BLaER1 treated with 17β-estradiol and CSF1 and Interleukin-3, amounts not matched to agents 10 nM and 100 nM (cell line): Measurements from ENCODE around the gene APP.

Source experiments
- H3K27ac ChIP-seq, 11 experiments: shearing (Covaris generic); formaldehyde crosslinking; 2 replicates each; pipeline ENCODE4 v1.8.1; 2022
- H3K27me3 ChIP-seq, 11 experiments: shearing (Covaris generic); formaldehyde crosslinking; 2 replicates each; pipeline ENCODE4 v1.8.1; 2022
- H3K36me3 ChIP-seq, 11 experiments: shearing (Covaris generic); formaldehyde crosslinking; 2 replicates each; pipeline ENCODE4 v1.8.1; 2022
- H3K4me1 ChIP-seq, 10 experiments: shearing (Covaris generic); formaldehyde crosslinking; 2 replicates each; pipeline ENCODE4 v1.8.1; 2022
- H3K4me2 ChIP-seq, 11 experiments: shearing (Covaris generic); formaldehyde crosslinking; 2 replicates each; pipeline ENCODE4 v1.8.1; 2022
- H3K4me3 ChIP-seq, 10 experiments: shearing (Covaris generic); formaldehyde crosslinking; 2 replicates each; pipeline ENCODE4 v1.8.1; 2022
- H3K9ac ChIP-seq, 11 experiments: shearing (Covaris generic); formaldehyde crosslinking; 2 replicates each; pipeline ENCODE4 v1.8.1; 2022
- H3K9me3 ChIP-seq, 11 experiments: shearing (Covaris generic); formaldehyde crosslinking; replicated peaks in 1 of 11; 2 replicates each; pipeline ENCODE4 v1.8.1; 2022
- H4K20me1 ChIP-seq, 11 experiments: shearing (Covaris generic); formaldehyde crosslinking; 2 replicates each; pipeline ENCODE4 v1.8.1; 2022
- Cebpa-rat ChIP-seq, 11 experiments: shearing (Covaris generic); IDR thresholded peaks; 2 replicates each; pipeline ENCODE4 v1.8.1; 2022

APP gene

DNA sequence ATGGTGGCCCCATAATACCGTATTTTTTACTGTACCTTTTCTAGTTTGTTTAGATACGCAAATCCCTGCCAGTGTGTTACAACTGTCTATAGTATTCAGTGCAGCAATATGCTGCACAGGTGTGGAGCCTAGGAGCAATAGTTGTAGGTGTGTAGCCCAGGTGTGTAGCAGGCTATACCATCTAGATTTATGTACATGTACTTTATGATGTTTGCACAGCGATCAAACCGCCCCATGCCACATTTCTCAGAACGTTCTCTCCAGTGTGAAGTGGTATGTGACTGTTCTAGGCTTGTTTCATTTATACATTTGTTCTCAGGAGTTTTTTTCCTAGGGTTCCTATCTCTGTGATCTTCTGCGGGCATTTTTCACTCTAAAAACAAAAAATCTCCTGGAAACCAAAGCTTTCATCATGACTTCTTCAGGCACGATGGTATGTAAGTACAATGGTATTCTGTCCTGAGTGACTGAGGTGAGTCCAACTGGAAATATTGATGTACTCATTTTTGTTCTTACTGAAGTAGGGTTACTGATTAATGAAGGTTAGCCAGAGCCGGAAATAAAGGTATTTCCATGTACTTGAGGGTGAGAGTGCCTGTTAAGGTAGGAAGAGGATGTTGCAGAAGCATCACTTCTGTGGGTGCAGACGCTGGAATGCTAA, 282.8 kb downstream of the APP start:
- peaks cover 0 to 21% (median 0%) of the 10 kb centered on the region in 10 experiments; a peak in 4 of 20 replicates for H3K4me1 ChIP-seq

DNA sequence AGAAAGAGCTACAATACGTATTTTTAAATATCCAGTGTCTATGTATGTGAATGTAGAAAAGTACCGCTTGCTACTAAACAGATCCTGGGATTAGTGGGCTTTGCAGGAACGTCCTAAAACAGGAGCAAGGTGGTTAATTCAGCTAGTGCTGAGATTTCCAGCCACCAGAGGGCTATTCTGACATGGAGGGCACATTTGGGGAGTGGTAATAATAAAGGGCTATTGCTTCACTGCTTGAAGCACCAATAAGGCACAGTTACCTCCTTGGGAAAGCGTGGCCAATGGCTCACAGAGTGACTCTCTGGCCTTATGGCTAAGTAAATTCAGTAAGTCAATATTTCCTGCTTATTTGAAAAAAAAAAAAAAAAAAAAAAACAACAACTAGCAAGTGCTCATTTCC, 283.4 kb downstream of the APP start:
- Histone ChIP-seq H3K27ac (no peak overlapping the region), H4K20me1 (no peaks in the 10 kb centered on the region), H3K4me3 (no peak overlapping the region), H3K36me3 (peaks cover 84 to 100% (median 98%) of the 10 kb centered on the region in 11 experiments), H3K27me3 (no peaks in the 10 kb centered on the region), H3K9me3 (no peaks in the 10 kb centered on the region), H3K9ac (no peak overlapping the region), H3K4me1 (peaks cover 0 to 21% (median 0%) of the 10 kb centered on the region in 10 experiments; a peak in 4 of 20 replicates), H3K4me2 (no peak overlapping the region)
- no peak for TF ChIP-seq Cebpa-rat (IDR thresholded peaks at IDR 0.05)

More for the DNA sequence above, 282.8 kb downstream of the APP start:
- TF ChIP-seq Cebpa-rat (IDR thresholded peaks at IDR 0.05), result no peak
- no peak overlapping the region for H3K4me3 ChIP-seq
- H4K20me1 ChIP-seq, result no peaks in the 10 kb centered on the region
- H3K27ac ChIP-seq, result no peak overlapping the region
- no peaks in the 10 kb centered on the region for H3K27me3 ChIP-seq
- H3K9ac ChIP-seq, result no peak overlapping the region
- H3K4me2 ChIP-seq, result no peak overlapping the region
- H3K36me3 ChIP-seq, result peaks cover 84 to 100% (median 97%) of the 10 kb centered on the region in 11 experiments
- H3K9me3 ChIP-seq, result no peaks in the 10 kb centered on the region

DNA sequence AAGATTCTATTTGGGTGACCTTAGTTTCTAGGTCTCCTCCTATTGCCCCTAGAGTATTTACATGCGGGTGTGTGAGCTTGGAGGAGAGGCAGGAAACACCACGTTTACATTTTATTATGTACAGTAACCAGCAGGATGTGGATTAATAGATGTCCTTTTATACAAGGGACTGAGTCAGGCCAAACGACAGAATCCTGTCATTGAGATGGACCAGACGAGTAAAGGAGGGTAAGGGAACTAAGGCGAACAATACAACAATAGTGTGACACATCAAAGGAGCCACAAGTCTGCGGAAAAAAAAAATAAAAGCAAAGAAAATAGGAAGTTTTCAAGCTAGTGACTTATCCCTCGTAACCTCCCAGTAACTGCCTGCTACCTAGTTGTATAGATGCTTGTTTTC, 284.7 kb downstream of the APP start:
- H3K36me3 ChIP-seq, result peaks cover 85 to 100% (median 95%) of the 10 kb centered on the region in 11 experiments
- H3K4me2 ChIP-seq, result no peak overlapping the region
- H4K20me1 ChIP-seq, result no peaks in the 10 kb centered on the region
- TF ChIP-seq Cebpa-rat (IDR thresholded peaks at IDR 0.05), result no peak
- H3K9ac ChIP-seq, result no peak overlapping the region
- no peak overlapping the region for H3K27ac ChIP-seq
- peaks cover 0 to 14% (median 0%) of the 10 kb centered on the region in 10 experiments; a peak in 3 of 20 replicates for H3K4me1 ChIP-seq
- no peak overlapping the region for H3K4me3 ChIP-seq
- no peaks in the 10 kb centered on the region for H3K9me3 ChIP-seq
- no peaks in the 10 kb centered on the region for H3K27me3 ChIP-seq

DNA sequence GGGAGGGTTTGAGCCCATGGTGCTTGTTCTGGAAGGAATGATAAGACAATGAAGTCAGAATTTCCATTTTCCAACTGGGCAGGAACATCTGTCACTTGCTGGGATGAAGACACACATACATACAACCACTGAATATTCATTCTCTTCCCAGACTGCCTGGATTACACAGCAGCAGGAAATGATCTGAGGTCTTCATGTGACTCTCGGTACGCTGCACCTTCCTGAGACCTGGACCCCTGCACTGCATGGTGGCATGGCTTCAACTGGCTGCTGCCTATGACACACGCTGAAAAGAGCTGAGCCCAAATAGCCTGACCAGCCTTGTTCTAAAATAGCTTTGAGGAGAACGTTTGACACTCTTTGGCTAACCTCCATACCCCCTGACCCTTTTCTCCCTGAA, 285.2 kb downstream of the APP start:
- no peak overlapping the region for H3K27ac ChIP-seq
- peaks cover 83 to 100% (median 94%) of the 10 kb centered on the region in 11 experiments for H3K36me3 ChIP-seq
- no peaks in the 10 kb centered on the region for H3K9me3 ChIP-seq
- peaks cover 0 to 9% (median 0%) of the 10 kb centered on the region in 10 experiments; a peak in 3 of 20 replicates for H3K4me1 ChIP-seq
- no peaks in the 10 kb centered on the region for H3K27me3 ChIP-seq
- no peak overlapping the region for H3K4me2 ChIP-seq
- H3K9ac ChIP-seq, result no peak overlapping the region
- TF ChIP-seq Cebpa-rat (IDR thresholded peaks at IDR 0.05), result no peak
- no peaks in the 10 kb centered on the region for H4K20me1 ChIP-seq
- no peak overlapping the region for H3K4me3 ChIP-seq

DNA sequence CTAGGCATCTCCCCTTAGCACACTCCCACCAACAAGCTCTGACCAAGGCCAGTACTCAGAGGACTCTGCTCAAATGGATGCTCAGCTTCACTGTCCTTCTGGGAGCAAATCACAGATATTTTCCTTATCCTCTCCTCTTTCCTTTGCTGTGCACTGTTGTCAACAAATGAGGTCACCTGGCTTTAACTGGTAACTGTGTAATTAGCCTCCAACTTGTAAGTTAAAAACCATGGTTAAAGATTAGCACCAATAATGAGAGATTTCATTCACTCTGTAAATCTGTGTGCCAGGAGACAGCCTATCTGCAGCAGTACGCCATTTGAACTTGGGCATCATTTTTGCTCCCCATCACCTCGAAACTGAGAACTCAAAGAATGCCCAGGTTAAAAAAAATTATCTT, 286.3 kb downstream of the APP start:
- no peak overlapping the region for H3K4me2 ChIP-seq
- no peaks in the 10 kb centered on the region for H4K20me1 ChIP-seq
- H3K36me3 ChIP-seq, result peaks cover 75 to 100% (median 91%) of the 10 kb centered on the region in 11 experiments
- no peaks in the 10 kb centered on the region for H3K9me3 ChIP-seq
- TF ChIP-seq Cebpa-rat (IDR thresholded peaks at IDR 0.05), result no peak
- no peak overlapping the region for H3K27ac ChIP-seq
- no peak overlapping the region for H3K4me3 ChIP-seq
- no peak overlapping the region for H3K9ac ChIP-seq
- no peaks in the 10 kb centered on the region for H3K4me1 ChIP-seq
- no peaks in the 10 kb centered on the region for H3K27me3 ChIP-seq

DNA sequence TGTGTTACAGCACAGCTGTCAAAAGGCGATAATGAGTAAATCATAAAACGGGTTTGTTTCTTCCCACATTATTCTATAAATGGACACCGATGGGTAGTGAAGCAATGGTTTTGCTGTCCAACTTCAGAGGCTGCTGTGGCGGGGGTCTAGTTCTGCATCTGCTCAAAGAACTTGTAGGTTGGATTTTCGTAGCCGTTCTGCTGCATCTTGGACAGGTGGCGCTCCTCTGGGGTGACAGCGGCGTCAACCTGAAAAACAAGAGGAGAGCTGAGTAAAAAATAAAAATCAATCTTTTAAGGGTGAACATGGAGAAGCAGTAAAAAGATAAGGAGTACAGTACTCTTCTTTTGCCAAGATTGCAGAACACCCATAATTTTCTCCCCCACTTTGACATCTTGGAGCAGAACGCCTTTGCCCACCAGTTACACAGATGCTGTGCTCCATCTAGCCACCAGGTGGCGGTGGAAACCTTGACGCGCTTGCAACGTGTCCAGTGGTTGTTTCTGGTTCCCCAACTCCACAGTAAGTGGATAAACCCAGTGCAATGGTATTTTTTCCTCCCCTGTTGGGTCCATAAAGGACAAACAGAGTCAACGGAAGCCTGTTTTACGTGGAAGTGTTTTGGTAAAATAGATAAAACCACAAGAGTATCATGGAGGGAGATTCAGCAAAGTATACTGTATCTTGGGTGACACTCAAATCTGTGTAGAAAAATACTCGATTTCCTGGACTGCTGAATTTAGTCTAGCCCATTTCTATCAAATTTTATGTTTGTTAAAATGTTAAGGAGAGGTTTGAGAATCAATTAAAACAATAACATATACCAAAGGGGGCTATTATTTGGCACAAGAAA, 288.8 kb downstream of the APP start:
- Histone ChIP-seq H3K4me1 (no peaks in the 10 kb centered on the region), H3K9ac (no peak overlapping the region), H4K20me1 (no peaks in the 10 kb centered on the region), H3K36me3 (peaks cover 50 to 80% (median 73%) of the 10 kb centered on the region in 11 experiments), H3K9me3 (no peaks in the 10 kb centered on the region), H3K27ac (no peak overlapping the region), H3K4me2 (no peak overlapping the region), H3K4me3 (no peak overlapping the region), H3K27me3 (no peaks in the 10 kb centered on the region)
- TF ChIP-seq Cebpa-rat (IDR thresholded peaks at IDR 0.05), result no peak

DNA sequence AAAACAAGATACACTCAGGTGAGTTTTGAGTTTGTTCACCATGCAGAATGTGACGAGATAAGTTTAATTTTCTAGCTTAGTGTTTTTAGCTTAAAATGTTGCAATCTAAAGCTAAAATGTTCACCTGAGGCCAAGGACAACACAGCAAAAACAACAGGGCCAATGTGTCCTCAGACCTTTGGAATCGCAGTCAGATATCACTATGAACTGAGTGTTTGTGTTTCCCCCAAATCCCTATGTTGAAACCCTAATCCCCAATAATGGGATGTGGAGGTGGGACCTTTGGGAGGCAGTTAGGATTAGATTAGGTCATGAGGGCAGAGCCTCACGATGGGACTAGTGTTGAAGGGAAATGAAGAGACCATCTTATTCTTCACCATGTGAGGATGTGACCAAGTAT, 291.4 kb downstream of the APP start:
- Histone ChIP-seq H3K27me3 (no peaks in the 10 kb centered on the region), H3K9ac (no peak overlapping the region), H3K27ac (no peak overlapping the region), H3K9me3 (no peaks in the 10 kb centered on the region), H3K4me2 (no peak overlapping the region), H3K36me3 (peaks cover 29 to 63% (median 48%) of the 10 kb centered on the region in 11 experiments), H4K20me1 (no peaks in the 10 kb centered on the region), H3K4me1 (peaks cover 0 to 8% (median 5%) of the 10 kb centered on the region in 10 experiments; a peak in 12 of 20 replicates), H3K4me3 (no peak overlapping the region)
- TF ChIP-seq Cebpa-rat (IDR thresholded peaks at IDR 0.05), result no peak

DNA sequence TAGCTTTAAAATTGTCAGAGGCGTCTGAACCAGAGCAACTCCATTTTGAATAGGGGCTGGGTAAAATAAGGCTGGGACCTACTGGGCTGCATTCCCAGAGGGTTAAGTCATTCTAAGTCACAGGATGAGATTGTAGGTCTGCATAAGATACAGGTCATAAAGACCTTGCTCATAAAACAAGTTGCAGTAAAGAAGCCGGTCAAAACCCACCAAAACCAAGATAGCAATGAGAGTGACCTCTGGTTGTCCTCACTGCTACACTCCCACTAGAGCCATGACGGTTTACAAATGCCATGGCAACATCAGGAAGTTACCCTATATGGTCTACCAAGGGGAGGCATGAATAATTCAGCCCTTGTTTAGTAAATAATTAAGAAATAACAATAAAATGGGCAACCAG, 292.2 kb downstream of the APP start:
- H3K9ac ChIP-seq, result no peak overlapping the region
- H3K27ac ChIP-seq, result no peak overlapping the region
- H3K27me3 ChIP-seq, result no peaks in the 10 kb centered on the region
- H3K4me3 ChIP-seq, result no peak overlapping the region
- H3K4me1 ChIP-seq, result peaks cover 0 to 8% (median 5%) of the 10 kb centered on the region in 10 experiments; a peak in 12 of 20 replicates
- no peaks in the 10 kb centered on the region for H4K20me1 ChIP-seq
- no peak overlapping the region for H3K4me2 ChIP-seq
- H3K9me3 ChIP-seq, result no peaks in the 10 kb centered on the region; a peak in 1 of 22 replicates
- no peak for TF ChIP-seq Cebpa-rat (IDR thresholded peaks at IDR 0.05)
- peaks cover 25 to 54% (median 41%) of the 10 kb centered on the region in 11 experiments for H3K36me3 ChIP-seq

DNA sequence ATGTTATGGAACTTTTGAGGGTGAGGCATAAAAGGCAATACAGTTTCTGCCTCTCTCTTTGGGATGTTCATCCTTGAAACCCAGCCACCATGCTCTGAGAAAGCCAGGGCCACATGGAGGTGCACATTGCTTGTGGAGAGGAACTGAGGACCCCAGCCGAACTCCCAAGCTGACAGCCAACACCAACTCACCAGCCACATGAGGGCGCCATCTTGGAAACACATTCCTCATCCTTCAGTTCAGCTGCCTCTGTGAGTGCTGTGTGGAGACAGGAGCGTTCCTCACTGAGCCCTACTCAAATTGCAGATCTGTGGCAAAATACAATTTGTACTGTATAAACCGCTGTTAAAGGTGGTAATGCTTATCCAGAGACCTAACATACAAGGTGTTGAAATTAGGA, 298.3 kb downstream of the APP start:
- peaks cover 0 to 17% (median 0%) of the 10 kb centered on the region in 11 experiments; a peak in 4 of 22 replicates for H3K36me3 ChIP-seq
- H3K4me1 ChIP-seq, result peaks cover 0 to 8% (median 5%) of the 10 kb centered on the region in 10 experiments; a peak in 12 of 20 replicates
- H3K9me3 ChIP-seq, result peaks cover 0 to 12% (median 0%) of the 10 kb centered on the region in 11 experiments; a peak in 10 of 22 replicates
- TF ChIP-seq Cebpa-rat (IDR thresholded peaks at IDR 0.05), result no peak
- no peak overlapping the region for H3K9ac ChIP-seq
- H4K20me1 ChIP-seq, result no peaks in the 10 kb centered on the region
- no peak overlapping the region for H3K4me2 ChIP-seq
- no peak overlapping the region for H3K27ac ChIP-seq
- H3K27me3 ChIP-seq, result no peaks in the 10 kb centered on the region
- no peak overlapping the region for H3K4me3 ChIP-seq
